Dedifferentiated amniotic fluid mesenchymal stem cell (primary cell): ENCODE measurements around the gene HOXA3.

ENCODE experiments used
- DNase-seq: peaks from one replicate; pipeline ENCODE4 v3.0.0-alpha.2; 2016; ENCODE audit errors: extremely low spot score

Gene HOXA3

GRCh38 chr7:27115221-27116026 is 37.0 kb downstream of the HOXA3 start:
- no peak for DNase-seq

DNA sequence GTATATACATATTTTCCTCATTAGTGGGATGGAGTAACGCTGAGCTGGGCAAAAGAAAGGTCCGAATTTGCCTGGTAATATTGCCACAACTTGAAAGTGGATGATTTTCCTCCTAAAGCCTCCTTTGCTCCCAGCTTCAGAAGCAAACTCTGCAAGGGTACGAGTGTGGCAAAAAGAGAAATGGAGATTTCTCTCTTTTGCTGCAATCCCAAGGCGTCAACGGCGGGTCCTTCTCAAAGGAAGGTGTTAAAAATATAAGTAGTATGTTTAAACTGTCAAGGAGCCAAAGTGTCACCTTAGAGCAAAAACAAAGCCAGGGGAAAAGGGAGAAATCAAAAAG is 37.5 kb downstream of the HOXA3 start:
- DNase-seq: no peak

DNA sequence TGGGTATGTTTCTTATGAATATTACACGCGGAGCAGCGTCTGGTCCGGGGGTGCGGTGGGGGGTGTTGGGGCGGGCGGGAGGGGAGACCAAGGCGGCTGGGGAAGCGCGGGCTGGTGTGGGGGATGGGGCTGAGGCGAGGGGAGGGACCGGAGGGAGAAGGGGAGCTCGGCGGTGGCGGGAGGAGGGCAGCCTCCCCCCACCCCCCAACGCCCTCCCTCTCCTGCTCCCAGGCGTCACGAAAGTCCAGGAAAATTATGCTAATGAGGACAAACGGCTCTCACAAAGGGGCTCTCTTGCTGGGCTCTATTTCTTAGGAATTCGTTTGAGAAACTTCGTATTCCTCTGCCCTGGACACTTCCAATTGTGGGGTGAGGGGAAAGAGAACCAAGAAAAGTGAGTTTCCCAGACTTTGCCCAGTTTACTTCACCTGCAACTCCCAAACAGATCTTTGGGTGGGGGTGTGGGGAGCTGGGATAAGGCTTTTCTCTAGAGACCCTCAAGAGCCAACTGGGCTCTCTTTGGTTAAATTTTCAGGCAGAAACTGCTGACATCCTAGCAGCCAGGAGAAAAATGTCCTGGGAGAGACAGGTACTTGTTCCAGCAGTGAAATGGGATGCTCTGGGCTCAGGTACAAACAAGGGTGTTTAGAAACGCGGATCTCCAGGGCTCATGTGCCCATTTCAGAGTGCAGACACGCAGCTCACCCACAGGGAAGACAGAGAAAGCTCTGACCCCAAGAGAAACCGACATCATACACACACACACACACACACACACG is 38.2 kb downstream of the HOXA3 start:
- no peak for DNase-seq

DNA sequence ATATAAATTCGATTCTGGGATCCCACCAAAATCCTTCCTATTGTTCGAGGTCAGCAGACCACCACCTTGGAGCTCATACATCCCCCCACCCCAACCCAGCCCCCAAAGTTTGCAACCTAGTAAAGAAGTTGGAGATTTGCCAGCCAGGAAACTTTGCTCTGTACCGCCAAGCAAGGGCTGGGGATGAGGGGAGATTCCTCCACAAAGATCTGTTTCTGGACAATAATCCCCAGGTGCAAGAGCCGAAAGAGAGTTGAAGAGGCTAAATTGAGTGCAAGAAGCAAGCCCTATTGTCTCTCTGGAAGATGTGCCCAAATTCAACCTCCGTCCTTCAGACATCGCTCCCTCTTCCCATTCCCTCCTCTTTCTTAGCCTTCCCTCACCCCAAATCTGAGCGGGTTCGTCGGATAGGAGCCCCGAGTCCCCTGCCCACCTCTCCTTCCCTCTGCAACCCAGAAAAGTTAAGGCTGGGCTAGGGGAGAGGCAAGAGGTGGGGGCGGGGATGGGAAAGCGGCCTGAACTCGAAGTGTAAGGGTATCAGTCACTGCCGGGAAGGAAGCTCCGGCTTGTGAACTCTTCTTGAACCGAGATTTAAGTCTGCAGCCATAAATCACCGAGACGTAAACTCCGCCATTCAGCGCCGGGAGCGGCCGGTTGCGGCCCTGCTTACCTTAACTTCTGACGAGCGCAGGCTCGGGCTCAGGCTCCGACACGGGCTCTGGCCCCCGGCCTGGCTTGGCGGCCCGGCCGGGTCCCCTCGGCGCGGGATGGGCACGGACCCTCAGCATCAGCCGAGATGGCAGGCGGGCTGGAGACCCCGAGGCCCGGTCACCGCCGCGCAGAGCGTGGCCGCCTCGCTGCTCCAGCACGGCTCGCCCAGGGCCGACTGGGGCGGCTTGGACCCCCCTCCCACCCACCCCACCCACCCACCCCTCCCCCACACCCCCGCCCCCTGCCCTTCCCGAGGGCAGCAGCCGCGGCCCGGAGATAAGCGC is 39.1 kb downstream of the HOXA3 start:
- no peak for DNase-seq

DNA sequence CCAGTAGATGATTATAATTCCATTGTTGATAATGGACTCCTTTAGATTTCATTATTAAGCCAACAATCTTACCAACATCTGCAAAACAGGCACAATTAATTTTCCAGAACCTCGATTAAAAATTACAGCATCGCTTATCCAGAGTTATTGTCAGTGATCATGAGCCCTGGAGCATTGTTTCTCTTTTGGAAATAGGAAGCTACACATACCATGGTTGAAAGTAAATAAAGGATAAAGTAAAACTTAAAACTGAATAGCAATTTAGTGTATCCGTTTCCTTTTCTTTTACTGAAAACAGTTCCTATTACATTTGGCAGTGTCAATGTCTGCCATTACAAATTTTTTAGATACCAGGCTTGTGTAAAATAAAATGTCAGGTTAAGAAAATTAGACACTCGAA is 40.0 kb downstream of the HOXA3 start:
- DNase-seq: no peak

- DNase-seq: no peak
These were observed 40.6 kb downstream of the HOXA3 start for GRCh38 chr7:27111751-27112277.

DNA sequence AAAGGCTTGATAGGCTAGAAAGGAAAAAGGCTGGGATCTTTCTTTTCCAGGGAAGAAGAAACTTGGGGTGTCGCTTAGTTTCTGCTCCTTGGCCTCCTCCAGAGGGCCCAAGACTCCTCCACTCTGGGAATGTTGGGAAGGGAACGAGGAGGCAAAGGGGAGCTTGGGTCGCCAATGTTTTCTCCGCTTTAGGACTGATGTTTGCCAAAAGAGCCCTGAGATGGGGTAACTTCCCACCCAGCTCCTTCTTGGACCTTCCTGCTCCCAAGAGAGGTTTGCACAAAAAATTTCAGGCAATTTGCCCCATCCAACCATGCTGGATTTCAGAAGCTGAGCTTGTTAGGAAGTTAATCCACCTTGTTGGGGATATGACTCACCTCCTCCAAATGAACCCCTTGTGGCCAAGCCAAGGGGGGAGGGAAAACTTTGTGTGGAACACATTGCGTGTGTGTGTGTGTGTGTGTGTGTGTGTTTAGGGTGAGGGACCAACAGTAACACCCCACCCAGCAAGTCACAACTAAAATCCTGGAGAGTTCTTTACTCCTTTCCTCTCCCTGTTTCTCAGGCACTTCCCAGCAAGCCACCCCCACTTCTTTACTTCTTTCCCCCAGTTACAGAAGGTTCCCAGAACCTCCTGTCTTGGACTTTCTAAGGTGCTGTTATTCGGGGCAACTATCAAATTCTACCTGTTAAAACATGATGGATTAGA is 41.2 kb downstream of the HOXA3 start:
- DNase-seq: no peak

DNA sequence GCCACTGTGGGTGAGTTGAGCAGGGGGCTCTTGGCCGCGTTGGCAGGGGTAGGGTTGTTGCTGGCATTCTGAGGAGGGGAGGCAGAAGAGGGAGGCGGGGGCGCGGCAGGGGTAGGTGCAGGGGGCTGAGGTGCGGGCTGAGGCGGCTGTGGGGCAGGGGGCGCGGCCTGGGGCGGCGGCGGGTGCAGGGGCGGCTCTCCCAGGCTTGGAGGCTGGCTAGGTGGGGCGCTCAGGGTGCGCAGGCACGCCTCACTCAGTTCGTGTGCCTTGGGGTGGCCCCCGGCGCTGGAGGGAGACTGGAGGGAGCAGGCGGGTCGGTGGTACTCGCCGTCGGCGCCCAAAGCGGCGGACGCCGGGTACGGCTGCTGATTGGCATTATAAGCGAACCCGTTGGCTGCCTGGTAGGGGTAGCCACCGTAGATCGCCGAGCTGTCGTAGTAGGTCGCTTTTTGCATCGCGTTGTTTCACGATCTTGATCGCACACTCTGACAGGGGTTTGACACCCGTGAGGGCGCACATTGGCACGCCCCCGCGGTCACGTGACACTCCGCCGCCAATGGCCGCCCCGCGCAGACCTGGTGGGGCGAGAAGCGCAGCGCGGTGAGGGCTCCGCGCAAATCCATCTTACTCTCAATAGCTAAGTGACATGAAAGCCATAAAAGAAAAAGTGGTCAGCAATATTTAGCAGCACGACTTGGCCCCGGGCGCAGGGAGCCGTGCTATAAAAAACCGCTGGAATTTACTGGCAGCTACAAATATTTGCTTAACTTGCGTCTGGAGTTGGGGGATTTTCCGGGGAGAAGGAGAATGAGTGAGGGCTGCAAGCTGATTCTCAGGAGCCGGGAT is 42.0 kb downstream of the HOXA3 start:
- DNase-seq: no peak

- DNase-seq: no peak
These were observed 42.8 kb downstream of the HOXA3 start for GRCh38 chr7:27109466-27110185.

- DNase-seq: no peak
These were observed 43.8 kb downstream of the HOXA3 start for GRCh38 chr7:27108390-27109127.

DNA sequence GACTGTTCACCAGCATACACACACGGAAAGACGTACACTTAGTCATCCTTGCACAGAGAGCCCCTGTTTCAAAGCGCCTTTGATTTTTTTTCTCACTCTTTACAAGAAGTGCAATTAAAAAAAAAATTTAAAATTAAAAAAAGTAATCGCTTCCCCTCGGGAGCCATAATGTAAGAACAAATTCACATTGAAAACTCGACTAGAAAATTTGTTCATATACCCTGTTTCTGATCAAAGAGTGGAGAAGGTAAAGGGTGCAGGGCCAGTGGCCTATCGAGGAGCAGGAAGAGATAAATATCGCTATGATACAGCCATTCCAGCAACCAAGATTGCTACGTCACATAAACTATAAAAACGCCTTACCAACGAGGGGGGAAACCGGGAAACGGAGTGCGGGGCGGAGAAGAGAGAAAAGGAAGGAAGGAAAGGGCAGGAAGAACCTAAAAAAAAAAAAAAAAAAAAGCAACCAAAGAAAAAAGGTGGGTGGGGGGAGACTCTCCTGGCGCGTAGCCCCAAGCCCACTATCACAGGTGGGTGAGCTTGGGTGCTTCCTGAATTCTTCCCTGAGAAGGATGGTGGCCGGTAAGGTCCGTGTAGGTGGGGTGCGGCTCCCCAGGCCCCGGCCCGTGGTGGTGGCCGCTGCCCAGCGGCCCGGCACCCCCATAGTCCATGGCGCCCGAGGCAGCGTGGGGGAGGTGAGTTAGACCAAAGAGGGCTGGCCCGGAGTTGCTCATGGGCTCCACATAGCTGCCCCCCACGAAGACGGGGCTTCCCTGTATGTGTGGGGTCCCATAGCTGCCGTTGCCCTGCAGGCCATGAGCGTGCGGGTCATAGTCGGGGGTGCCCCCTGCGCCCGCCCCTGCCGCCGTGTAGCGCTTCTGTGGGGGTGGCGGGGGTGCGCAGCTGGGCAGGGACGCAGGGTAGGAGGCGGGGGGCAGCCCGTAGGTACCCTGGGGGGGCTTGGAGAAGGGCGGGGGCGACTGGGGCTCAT is 44.7 kb downstream of the HOXA3 start:
- no peak for DNase-seq

GRCh38 chr7:27106901-27107240 is 45.5 kb downstream of the HOXA3 start:
- no peak for DNase-seq

- no peak for DNase-seq
These were observed 46.0 kb downstream of the HOXA3 start for GRCh38 chr7:27106181-27106900.

- no peak for DNase-seq
These were observed 46.9 kb downstream of the HOXA3 start for GRCh38 chr7:27105301-27106031.

DNA sequence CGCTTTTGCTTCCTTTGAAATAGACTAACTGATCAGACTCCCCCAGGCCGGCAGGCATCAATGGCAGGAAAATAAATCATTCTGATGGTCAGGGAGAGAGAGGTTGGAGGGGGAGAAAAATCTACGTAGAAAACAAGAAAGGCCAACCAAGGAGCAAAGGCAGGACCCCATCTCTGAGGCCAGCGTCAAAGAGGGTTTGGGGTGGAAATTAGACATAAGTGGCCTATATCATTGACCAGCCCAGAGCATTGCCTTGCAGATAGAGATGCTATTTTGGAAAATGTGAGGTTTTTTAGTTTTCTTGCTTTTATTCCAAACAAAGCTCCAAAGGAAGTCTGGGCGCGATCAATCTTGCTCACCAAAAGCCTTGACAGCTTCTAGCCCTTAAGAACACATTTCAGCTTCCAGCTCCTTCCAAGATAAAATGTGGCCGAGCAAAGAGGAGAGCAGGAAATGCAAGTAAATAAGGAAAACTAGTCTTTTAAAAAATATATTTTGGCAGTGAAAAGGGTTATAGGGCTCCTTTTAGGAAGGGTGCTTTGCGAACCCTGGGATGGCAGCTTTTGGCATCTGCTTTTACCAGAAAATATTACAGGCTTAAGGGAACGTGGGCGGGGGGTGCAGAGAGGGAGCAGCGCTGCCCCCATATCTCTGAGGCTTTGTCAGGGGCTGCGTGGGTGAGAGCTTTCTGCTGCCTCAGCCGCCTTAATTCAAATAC is 47.9 kb downstream of the HOXA3 start:
- DNase-seq: no peak
